Measurements from ENCODE around the gene GNG8.
"Not testable (repeated sequence)": the region's sequence is repeated elsewhere in the genome, so short reads cannot be mapped to it uniquely, and the experiment has no call there.

Gene GNG8

DNA sequence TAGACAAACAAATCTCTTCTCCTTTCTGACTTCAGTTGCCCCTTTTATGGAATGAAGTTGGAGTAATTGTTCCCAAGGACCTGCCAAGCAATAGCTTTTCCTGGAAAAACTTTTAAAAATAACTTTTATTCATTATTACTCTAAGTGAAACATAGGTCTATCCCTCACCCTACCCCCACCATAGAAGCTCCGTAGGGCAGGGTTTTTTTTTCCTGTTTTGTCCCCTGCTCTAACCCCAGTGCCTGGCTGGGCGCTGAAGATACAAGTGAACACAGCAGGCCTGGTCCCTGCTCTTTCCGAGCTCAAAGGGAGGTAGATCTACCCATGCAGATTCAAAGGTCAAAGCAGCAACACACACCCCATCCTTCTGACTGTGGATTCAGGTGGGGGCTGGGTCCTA, 8.7 kb upstream of the GNG8 start:
- no peak for DNase-seq

DNA sequence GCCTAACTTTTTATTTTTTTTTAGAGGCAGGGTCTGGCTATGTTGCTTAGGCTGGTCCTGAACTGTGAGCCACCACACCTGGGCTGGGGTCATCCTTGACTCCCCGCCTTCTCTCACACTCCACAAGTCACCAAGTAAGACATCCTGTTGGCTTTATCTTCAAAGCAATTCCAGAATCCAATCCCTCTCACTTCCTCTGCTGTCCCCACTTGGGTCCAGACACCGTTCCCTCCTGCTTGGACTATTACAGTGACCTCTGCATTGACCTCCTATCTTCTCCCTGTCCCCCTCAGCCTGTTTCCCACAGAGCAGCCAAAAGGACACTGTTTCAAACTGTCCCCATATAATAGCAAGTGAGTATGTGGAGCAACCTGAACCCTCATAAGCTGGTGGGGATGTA, 4.7 kb upstream of the GNG8 start:
- no peak for DNase-seq

DNA sequence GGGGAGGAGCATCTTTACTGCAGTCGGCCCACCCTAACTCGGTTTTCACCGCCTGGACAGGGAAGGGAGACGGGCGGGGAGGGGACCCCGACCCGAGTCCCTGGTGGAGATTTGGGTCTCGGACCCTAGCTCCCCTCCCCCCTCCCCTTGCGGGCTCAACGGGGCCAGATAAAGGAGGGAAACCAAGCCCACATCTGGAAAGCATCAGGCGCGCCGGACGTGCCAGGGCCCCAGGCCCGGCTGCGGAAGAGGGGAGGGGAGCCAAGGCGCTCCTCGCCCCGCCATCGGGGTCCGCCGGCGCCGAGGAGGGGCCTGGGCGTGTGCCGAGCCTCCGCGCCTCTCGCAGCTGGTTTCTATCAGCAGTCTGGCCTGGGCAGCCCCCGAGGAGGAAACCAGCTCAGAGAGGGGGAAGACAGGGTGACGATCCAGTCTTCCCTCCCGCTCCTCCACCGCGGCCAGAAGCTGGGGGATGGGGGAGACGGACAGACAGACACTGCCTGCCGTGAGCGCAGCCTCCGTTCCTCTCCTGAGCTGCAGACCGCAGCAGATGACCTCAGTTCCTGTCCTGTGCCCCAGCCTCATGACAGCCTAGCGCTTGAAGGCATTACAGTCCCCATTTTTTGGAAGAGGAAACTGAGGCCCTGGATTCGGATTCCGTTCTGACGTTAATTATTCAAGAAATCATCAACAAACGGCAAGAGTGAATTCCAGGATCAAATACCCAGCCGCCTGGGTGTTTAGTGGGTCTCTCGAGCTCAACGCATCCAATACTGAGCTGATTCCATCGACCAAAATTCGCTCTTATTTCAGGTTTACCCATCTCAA, 3.6 kb upstream of the GNG8 start:
- DNase-seq = no peak

DNA sequence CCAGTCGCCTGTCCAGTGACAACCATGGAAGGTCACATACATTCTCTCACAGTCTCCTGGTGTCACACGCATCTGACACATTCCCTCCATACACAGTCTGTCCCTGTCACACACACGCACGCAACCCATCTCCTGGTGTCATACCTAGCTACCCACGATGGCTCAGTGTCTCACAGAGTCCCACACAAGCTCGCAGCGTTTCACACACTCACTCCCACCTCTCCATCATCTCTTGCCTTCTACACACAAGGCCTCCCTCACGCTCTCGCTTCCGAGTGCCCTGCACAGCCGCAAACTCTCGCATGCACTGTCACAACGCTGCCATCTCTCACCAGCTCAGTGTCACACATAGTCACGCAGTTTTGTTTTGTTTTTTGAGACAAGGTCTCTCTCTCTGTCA, 1.2 kb upstream of the GNG8 start:
- DNase-seq = no peak

DNA sequence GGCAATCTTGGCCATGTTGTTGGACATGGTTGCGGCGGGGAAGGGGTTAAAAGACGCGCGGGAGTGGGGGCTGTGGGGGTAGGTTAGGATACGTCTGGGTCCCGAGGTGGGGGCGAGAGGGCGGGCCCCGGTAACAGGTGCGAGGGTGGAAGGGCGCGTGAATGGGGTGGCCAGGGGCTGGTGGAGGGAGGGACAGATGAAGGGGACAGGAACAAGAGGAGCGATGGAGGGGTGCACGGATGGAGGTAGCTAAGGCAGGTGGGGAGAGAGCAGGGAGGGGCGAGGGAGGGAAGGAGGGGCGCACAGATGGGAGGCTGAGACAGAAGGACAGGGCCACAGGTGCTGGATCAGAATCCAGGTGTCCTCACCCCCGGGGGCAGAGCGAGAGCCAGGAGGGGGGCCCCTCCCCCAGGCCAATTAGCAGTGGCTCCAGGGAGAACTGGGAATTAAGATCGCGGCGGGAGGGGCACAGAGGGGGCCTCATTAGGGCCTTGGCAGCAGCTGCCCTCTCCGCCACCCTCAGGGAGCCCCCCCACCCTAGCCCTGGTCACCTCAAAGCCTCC, 1.3 kb downstream of the GNG8 start:
- no peak for DNase-seq

DNA sequence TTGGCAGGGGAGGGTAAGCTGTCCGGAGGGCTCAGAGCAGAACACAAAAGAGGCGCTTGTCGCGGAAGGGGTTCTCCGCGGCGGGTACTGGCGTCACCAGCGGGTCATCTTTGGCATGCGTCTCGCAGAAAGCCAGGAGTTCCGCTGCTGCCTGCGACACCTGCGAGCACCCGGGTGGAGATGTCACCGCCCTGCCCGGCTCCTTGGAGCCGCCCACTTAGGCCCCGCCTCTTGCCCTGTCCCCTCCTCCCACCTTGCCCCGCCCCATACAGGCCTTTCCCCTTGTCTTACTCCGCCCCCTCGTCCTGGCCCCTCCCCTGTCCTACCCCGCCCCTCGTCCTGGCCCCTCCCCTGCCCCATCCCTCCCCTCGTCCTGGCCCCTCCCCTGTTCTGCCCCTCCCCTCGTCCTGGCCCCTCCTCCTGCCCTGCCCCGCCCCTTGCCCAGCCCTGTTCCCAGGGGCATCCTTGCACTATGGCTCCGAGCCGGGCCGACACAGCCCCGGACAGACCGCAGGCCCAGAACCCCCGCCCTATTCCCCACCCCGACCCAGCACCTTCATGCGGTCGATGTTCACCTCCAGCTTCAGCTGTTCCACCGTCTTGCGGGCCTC, 1.9 kb downstream of the GNG8 start:
- peak; percentile 70 for DNase-seq

DNA sequence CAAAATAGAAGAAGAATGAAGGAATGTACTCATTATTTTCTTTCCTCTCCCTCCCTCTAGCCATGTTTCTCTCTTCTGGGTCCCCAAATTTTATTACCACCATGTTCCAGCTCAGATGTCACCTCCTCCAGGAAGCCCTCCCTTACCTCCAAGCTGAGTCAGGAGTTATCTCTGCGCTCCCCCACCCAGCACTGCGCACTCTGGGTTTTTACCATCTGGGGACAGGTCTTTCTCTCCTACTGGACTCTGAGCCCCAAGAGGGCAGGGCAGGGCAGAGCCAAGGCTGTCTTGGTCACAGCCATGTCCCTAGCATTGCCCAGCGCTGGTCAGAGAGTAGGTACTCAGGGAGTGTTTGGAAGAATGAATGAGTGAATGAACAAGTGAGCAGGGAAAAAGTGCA, 2.9 kb downstream of the GNG8 start:
- DNase-seq = no peak

DNA sequence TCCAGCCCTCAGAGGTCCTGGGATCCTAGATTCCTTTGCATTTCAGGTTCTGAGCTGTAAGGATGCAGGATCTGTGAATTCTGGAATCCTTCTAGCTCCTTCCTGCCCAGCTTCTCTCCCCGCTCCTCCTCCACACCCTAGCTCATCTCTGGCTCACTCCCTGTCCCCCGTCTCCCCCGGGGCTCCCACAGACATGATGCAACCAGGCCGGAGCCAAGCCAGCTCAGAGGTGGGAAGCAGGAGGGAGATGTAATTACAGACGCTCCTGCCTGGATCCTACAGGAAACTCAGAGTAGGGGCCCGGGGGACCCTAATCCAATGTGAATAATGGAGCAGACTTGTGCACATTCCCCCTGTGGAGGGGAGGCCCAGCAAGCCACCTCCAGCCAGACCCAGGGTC, 4.5 kb downstream of the GNG8 start:
- DNase-seq = no peak

DNA sequence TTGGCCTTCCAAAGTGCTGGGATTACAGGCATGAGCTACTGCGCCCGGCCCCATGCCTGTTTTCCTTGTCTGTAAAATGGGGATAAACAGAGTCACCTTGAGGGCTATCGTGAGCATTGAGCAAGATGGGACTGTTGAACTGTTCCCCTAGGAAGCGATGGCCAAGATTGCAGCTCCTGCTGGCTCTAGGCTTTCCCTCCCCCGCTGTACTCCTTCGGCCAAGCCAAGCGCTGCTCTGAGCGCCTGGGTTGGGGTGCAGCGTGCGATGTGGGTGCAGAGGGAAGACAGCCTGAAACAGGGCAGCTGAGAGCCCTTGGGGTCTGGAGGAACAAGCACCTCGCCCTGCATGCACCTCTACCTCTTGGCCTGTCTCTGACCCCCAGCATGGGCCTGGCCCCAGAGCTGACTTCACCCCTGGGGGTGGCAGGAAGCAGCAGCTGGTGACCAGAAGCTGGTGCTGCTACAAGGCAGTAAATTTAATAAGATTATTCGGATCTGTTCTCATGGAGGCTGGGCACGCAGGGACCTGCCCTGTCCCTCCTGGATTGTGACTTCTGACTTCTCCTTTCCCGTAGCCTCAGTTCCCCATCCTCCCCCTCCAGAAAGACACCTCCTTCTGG, 5.3 kb downstream of the GNG8 start:
- no peak for DNase-seq

DNA sequence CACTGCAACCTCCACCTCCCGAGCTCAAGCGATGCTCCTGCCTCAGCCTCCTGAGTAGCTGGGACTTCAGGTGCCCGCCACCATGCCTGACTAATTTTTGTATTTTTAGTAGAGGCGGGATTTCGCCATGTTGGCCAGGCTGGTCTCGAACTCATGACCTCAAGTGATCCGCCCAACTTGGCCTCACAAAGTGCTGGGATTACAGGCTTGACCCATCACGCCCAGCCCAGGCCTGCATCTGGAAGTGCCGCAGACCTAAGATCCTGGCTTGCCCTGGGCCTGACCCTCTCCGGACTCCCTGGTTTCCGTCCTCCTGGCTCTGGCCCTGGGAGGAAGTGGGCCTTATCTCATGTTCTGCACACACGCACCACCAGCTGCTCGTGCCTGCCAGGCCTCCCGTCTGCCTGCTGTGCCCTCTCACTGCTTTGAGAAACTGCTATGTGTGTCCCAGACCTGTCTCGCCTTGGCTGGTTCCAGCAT, 6.4 kb downstream of the GNG8 start:
- no peak for DNase-seq

DNA sequence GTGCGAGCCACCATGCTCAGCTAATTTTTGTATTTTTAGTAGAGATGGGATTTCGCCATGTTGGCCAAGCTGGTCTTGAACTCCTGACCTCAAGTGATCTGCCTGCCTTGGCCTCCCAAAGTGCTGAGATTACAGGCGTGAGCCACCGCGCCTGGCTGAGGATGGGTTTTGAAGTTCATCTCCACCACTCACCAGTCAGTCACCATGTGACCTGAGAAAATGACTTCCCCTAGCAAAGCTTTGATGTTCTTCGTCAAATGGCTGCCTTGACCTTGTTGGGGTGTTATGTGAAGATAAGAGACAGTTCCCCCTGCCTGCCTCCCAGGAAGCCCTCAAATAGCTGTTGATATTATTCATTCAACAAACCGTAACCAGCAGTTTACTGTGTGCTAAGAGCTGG, 7.0 kb downstream of the GNG8 start:
- DNase-seq = not testable (repeated sequence)

DNA sequence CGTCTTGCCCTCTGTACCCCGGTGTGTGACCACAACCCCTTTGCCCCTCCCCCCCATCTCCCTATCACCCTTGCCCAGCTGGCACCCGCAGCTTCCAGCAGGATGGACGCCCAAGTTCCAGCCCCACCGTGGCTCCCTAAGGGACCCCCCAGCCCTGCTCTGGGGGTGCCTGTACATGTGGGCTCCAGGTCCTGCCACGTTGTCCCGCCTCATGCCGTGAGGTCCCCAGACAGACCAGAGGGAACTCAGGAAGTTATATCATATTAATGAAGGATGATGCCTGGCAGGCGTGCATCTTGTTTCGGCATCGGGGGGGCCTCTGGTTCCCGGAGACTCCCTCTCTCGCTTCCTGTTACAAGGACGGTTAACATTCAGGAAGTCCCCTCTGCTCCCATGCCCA, 9.6 kb downstream of the GNG8 start:
- DNase-seq = no peak

DNA sequence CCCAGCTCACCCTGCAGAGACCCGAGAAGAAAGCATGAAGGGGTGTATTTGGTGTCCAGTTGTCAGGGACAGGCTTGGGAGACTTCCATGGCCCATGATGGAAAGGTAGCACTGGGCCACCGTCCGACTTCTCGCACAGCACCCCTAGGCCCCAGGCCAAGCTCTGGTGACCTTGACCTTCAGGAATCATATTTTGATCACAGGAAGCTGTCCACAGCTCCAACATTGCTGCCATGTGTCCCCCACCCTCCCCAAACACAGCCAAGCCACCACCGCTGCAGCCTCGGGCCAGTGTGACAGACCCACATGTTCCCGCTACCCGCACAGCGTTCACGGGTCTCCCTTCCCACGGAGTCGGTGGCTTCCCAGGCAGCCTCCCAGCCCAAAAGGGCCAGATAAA, 10.3 kb downstream of the GNG8 start:
- DNase-seq = no peak

DNA sequence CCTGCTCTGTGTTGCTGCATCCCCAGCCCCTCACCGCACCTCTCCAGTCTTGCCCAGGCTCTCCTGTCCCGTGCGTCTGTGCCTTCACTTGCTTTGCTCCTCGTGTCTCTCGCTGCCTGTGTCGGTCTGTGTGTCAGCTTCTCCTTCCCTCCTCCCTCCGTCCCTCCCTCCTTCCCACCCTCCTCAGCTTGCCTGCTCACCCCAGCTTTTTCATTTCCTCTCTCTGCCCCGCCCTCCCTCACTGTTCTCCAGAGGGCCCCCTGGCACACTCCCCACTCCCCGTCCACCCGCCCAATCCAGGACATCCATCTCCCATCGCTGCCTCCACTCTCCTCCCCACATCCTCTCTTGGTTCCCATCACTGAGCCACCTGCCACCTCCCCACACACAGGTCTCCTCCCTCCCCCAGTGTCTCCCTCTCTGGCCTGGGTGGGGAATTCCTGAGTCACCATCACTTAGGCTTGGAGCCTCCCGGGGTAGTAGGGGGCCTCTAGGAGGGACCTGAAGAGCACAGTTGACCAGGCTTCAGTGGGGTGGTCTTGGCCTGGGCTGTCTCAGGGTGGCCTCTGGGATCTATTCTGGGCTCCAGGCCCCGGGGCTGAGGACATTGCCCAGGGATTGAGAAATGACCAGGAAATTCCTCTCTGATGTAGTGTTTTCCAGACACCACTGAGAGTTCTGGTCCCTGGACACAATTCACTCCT, 10.9 kb downstream of the GNG8 start, which contains the start of gene PTGIR:
PTGIR (minus strand) TSS at position 132 of the 704 bp plus-strand sequence. CDS start 864 bp downstream, outside the sequence.
- DNase-seq = no peak

DNA sequence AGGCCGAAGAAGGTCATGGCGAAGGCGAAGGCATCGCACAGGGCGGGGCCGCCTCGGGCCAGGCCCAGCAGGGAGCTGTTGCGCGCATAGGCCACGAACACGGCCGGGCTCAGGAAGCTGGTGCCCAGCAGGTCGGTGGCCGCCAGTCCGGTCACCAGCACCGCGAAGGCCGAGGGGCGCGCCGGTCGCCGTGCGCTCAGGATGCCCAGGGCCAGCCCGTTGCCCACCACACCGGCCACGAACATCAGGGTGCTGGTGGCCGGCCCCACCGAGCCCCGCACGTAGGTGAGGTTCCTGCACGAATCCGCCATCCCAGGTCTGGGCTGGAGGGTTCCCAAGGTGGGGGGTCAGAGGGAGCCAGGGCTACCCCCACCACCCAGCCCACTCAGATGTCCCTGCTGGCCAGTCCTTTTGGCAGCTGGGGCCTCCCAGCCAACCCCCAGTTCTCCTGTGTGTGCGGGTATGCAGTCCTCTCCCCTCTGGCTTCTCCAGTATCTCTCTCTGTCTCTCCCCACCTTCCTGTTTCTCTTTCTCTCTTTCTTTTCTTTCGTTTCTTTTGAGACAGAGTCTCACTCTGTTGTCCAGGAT, 12.0 kb downstream of the GNG8 start:
- no peak for DNase-seq

DNA sequence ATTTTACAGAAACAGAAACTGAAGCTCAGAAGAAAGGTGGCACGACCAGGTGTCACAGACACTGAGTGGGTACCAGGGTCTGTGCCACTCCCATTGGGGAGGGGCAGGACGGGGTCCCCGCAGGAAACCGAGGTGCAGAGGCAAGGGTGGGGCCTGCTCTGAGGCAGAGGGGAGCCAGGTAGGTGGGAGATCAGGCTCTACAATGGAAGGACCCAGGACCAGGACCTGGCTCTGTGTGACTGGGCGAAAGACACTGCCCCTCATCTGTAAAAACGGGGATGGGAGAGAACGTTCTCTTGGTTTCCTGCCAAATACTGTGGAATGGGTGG, 13.9 kb downstream of the GNG8 start:
- no peak for DNase-seq

DNA sequence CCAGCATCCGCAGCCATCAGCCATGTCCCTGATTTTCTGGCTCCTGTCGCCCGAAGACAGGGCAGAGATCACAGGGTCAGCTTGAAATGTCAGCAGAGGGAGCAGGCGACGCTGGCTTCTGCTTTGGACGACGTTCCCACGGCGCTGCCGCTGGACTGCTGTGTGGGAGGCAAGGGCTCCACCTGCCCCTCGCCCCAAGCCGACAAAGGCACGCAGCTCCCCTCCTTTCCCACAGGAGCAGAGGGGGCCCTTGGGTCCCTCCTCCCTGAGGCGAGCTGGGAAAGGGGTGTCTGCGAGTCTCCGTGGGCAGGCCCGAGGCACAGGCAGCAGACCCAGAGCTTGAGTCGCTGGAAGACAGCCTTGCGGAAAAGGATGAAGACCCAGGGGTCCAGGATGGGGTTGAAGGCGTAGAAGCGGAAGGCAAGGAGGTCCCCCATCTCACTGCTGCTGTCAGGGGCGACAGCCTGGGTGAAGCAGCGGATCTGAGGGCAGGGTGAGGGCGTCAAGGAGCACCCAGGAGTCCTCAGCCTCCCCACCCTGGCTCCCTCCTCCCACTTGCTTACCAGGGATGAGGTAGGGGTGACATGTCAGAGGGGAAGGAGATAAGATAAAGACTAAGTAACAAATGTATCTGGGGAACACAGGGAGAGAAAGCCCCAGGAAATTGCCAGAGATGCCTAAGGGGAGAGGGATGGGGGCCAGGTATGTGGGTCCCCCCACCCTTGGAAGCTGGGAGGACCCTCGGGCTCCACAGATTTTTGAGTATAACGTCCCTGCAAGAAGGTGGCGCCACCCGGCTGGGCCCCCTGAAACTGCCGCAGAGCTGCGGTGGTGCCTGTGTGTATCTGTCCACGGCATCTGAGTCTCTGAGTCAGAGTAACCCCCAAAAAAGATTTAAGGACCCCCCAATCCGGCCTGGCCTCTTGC, 14.5 kb downstream of the GNG8 start:
- DNase-seq = no peak

DNA sequence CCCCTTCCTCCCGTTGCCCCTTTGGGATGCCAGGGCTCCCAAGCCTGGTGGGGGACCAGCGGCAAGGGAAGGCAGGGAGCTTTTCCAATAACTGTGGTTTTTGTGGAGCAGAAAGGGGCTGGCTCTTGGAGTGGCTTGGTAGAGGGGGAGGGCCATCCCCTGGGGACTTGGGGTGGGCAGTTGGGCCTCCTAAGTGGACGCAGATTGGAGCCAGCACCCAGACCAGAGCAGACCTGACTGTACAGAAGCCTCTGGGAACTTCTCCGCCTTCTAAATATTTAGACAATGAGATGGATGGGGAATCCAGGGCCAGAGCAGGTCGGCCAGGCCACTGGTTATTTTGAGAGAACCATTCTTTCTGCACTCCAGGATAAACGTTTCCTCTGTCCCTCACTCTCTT, 15.3 kb downstream of the GNG8 start:
- DNase-seq = no peak

DNA sequence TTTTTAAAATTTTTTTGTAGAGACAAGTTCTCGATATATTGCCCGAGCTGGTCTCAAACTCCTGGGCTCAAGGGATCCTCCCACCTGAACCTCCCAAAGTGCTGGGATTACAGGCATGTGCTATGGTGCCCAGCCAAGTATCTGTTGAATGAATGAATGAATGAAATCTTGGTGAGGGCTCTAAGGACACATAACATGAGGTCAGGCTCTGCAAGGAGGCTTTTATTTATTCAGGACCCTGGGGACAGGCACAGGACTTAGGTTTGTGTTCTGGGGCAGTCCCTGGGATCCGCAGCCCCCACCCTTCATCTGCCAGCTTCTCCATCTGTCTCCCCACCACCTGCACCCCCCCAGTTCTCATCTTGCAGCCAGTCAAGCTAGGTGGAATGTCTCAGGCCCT, 15.7 kb downstream of the GNG8 start:
- no peak for DNase-seq

DNA sequence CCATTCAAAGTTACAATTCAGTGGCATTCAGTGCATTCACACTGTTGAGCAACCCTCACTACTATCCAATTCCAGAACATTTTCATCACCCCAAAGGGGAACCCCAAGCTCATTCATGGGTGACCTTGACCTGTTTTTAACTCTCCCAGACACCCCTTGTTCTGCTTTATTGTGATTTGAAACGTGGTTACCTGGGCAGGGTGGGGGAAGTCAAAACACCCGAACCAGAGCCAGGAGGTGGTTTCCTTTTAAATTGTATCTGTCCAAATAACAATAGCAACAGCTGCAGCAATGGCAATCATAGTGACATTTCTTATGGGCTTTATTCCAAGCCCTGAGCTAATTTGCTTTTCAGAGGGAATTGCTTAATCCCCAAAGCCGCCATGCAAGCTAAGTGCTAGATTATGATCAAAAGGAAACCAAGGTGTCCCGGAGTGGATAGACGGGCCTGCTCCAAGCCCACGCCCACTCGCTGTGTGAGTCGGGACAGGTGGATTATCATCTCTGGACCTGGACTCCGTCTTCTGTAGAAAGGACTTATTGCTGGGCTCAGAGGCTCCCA, 17.3 kb downstream of the GNG8 start:
- peak; percentile 45 for DNase-seq

DNA sequence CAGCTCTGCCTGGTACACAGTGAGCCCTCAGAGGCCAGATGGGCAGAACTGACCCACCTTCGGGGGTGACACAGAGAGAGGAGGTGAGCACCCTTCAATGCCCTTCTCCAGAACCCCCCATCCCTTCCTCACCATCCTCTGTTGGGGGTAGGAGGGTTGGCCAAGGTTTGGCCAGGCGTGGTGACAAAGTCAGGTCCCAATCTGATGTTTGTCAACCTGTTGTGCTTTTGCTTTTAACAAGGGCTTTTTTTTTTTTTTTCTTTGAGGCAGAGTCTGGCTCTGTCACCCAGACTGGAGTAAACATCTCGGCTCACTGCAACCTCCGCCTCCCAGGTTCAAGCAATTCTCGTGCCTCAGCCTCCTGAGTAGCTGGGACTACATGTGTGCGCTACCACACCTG, 18.4 kb downstream of the GNG8 start:
- no peak for DNase-seq
